Dermis microvascular lymphatic vessel endothelial cell (primary cell): ENCODE measurements around the gene ITPR1. TPM values are rescaled to one million over a fixed set of nuclear protein-coding genes. Genes with fewer than 3 reads are reported as not detected.
A peak's percentile ranks its signal among the peaks of the same experiment; 100 is the strongest.

Experiments used
- DNase-seq, 2 donors: peaks; one replicate each; pipeline versions ENCODE4 v3.0.0 to v3.0.0-alpha.2; 2010; ENCODE audit warnings: low read depth in 2 of 2
- total RNA-seq: library from RNA; depleted of rRNA; stranded (reverse); fragments of >200 nt; gene quantifications from 2 replicates; pipeline ENCODE4 v1.2.1, GENCODE V29; 2014

The ITPR1 gene
- total RNA-seq, 1 donor from 2014 or later = 21.6 TPM

DNA sequence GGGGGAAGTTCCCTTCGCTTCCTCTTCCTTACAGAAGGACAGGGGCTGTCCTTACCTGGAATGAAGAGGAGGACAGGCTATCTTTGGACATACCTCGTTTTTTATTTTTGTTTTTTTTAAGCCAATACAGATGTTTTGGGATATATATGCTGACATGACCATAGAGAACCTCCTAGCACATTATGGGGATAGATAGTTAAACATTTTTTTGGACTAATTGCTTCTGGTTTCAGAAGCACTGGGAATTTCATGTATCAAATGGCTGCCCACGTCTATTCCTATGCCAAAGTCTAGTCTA, 247.9 kb downstream of the ITPR1 start:
- no peak for DNase-seq

DNA sequence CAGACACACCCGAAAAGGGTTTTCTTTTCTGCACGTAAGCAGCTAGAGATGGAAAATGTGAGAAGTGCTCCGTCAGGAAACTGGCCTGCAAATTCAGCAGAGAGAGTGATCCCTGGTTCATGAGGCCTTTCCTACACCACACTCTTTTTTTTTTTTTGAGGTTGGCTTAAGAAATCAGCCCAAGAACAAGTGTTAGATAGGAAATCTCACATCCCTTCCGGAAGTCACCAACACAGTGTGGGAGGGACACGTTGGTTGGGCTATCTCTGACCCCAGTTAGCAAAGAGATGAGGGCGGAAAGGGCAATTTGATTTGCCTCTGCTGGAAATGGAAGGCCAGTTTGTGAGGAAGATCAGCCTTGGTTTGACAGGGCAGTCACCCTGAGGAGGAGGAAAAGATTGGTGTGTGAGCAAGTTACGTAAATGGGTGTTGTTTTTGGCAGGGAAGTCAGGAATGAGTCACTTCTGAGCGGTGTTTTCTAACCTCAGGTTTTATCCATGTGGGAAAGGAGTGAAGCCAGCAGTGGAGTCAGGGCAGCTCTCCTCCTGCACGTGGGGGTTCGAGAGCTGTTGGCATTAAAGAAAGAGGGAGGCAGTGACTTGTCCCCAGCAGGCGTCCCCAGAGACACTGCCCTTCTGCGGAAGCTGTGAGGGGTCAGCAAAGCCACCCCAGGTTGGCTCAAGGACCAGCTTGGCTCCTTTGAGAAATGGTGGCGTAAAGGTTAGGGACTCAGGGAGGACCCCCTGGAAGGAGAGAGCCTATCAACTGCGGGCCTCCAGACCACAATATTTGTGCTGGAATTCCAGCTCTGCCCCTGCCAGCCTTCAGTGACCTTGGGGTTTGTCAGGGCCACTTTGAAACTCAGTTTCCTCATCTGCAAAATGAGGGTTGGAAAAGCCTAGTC, 248.5 kb downstream of the ITPR1 start:
- DNase-seq = peak; percentile 83 to 98

DNA sequence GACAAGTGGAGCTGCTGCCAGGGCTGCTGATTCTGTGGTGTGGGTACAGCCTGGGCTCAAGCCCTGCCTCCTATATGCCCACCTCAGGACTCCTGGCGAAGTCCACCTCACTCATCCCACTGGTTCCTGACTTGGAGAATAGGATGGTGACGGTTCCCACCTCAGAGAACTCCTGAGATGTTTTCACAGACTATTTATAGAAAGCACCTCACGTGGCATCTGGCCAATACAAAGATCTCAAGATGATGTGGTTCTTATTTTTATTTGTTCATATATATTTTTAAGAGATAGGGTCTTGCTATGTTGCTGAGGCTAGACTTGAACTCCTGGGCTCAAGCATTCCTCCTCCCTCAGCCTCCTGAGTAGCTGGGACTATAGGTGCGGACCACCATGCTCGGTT, 249.2 kb downstream of the ITPR1 start:
- peak in 1 of 2 donors; percentile 50 for DNase-seq

DNA sequence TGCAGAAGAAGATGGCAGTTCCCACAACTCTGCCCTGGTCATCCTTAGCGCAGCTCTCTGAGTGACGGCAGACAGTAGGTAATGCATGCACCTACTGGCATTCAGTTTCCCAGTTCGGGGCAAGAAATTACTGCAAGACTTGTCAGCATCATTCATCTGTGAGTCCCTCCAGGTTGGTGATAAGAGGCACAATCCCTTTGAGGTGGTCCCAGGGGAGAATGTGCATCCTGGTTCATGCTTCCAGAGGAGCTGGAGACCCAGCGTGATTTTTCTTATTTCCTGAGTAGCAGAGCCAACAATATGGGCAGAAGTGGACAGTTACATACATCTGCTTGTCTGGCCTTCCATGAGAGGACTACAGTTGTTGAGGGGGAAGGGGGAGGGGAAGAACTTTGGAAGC, 250.2 kb downstream of the ITPR1 start:
- no peak for DNase-seq

DNA sequence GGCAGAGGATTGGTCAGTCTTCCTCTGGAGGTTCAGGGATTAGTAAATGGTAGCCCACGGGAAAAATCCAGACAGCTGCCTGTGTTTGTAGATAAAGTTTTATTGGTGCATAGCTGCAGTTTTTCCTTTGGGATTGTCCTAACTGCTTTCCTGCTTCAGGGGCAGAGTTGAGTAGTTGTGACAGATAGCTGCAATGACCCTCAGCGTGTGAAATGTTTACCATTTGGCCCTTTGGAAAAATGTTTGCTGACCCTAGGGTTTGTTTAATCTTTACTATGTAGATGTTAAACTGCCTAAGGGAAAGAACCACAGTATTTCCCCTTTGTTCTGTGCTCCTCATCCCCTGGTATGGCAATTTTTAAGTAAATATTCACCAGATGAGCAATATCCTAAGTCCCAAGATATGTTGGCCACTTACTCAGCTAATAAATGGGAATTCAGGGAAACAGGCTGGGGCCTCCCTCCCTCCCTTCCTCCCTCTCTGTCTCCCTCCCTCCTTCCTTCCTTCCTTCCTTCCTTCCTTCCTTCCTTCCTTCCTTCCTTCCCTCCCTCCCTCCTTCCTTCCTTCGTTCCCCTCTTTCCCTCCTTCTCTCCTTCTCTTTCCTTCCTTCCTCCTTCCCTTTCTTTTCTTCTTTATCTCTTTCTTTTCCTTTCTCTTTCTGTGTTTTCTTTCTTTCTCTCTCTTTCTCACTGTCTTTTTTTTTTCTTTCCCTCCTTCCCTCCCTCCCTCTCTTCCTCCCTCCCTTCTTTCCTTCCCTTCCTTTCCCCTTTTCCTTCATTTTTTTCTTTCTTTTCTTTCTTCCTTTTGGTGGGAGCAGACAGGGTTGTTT, 251.5 kb downstream of the ITPR1 start:
- peak in 1 of 2 donors; percentile 83 for DNase-seq

DNA sequence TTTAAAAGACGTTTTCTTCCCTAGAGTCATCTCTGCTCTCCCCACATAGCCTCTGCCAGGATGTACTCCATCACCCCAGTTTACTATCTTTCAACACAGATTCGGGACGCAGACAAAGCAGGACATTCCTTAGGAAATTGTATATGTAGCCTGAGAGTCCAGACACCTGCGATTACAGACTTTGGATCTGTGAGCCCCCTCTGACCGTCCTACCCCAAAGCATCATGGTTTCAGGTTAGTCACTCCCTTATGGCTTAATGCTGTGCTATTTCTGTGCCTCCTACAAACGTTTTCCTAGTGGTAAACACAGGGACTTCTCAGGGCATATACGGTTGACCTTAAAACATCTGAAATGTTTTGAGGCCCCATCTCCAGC, 252.1 kb downstream of the ITPR1 start:
- DNase-seq = peak in 1 of 2 donors; percentile 40

DNA sequence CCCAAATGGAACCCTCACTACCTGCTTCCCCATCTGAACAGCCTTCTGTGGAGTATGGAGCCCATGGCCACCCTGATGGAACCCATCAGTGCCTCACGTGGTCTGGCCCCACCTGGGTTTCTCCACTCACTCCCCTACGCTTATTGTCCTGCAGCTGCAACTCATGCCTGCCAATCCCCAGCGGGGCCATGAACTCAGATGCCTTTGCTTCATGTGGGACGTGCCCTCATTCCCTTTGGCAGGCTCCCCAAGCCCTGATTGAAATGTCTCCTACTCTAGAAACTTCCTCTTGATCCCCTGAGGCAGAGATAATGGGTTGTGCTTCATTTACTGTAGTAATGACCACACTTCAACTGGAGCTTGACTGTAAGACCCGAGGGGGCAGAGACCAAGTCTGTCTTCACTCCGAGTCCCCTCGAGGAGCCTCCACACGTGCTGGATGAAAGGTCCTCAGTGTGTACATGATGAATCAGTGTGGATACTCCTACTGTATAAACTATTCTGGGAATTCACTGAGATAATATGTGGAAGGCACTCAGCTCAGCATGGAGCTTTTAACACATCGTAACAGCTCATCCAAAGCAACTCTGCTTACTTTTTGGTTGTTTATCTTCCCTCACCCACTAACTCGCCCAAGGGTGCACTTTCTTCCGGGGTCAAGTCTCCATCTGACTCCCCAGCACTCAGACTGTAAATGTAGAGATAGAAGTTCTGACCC, 253.3 kb downstream of the ITPR1 start:
- no peak for DNase-seq

DNA sequence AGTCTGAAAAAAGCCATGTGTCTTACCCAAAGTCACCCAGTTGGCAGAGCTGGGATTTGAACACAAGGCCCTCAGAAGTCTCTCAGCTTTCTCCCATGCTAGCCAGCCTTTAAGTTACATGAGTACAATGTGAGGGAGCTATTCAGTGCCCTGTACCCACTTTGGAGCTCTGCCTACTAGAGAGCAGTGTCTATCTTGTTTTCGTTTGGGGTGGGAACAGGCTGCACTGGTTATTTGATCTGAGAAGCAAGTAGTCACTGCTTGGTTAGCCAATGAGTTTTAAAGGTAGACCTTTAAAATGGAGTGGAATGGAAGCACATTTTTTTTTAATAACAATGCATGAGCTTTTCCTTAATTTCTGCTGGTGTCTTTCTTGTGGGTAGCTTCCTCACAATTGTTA, 255.0 kb downstream of the ITPR1 start:
- no peak for DNase-seq

DNA sequence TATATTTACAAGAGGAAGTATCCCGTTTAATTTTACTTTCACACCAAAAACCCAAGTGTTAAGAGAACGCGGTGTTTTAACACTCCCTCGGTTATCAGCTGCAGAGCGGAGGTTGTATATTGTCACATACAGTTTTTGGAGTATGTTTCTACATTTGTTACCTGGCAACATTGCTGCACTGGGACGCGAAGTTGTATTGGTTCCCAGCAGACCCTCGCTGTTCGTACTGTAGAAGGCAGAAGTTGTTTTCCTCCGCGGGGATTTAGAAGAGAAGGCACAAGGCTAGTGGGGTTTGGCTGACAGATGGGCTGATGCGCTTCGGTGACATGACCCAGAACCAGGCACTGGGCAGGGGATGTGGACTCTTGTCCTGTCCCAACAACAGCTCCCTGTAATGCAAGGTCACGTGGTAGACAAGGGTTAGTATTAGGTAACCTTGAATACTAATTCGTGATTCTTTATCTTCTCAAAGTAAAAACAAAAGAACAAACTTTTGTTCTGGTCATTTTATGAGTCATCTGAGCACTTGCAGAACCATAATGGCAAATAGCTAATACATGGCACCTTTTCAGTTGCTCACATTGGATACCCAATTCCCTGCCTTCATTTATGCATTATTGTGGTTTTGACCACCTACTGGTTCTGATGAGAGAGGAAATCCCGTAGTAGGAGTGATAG, 255.7 kb downstream of the ITPR1 start:
- DNase-seq = no peak

DNA sequence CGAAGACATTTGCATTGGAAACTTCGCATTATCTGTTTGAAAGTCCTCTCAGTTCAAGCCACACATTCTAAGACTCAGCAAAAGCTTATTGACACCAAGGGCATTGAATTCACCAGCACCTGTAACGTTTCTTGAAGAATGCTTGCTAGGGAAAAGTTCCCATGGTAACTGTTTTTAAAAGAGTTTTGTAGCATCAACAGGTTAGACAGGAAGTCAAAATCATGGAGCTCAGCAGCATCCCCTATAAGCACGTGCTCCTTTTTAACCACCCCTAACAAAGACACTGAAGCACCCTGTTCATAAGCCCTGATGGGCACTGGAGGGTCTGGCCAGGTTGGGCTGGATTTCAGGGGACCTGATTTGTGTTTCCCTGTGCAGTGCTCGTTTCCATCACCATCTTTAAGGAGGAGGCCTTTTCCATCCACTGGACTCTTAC, 256.4 kb downstream of the ITPR1 start:
- DNase-seq = no peak

DNA sequence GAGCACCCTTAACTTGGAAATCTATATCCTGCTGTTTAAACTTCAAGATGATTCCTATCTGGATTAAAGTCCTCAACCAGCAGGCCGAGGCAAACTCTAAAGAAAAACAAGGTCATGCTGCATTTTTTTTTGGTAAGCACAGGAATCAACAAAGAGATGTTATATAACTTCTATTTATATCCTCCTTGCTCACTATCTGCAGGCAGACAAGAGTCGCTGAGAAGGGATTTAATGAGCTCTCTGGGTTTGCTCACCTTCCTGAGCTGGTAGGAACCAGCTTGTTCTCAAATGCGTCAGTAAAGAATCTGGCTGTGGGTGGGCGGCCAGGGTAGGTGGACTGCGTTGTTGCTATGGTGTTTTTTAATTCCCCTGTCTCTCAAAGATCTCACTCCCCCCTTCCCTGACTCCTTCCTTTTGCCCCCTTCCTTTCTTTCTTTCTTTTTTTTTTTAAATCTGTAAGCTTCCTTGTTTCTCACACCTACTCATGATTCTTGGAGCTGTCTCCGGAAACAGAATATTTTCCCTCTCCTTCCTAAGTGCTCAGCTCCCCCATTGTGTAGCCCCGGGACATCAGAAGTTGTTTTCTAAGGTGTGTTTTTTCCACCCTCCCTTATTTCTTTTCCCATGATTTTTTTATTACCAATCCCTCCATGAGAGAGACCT, 257.3 kb downstream of the ITPR1 start:
- DNase-seq = peak in 1 of 2 donors; percentile 88

DNA sequence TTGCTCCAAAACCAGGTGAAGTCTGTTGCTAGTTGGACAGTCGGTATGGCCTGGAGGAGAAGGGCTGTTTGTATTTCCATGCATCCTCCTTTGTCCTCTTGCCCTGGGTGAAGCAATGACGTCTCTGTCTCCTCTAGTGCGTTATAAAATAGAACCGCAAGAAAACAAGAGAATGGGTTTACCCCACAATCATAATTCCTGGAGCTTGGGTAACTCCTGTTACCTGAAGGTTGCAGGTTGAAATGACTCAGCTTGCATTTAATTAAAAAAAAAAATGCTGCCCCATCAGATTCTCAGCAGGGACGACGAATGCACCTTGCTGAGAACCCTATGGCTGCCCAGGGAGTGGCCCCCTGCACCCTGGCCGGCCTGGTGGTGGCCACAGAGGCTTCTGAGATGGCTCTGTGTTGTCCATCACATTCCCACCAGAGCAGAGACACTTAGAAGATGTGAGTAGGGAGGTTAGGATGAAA, 257.9 kb downstream of the ITPR1 start:
- no peak for DNase-seq

DNA sequence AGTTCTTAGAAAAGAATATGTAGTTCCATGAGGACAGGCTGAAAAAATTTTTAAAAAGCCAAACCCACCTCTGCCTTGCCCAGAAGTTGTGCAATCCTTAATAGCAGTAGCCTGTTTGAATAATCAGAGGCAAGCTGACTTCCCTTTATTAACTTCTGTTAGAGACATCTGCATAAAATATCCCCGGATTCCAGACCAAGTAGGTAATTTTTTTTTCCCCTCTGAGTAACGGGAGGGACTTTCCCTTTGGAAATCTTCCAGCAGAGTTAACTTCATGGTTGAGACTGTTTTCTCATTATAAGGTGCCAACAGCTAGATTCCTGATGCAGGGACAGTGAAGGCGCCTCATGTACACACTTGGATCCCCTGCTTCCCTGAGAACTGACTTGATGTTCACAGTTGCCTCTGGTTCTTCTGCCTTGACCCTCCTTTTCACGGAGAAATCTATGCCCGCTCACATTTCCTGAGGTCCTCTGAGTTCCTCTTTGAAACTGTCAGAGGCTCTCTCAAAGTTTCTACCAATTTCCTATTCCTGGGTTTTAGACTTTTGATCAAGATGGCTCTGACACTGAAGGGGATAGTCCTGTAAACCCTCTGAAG, 258.5 kb downstream of the ITPR1 start:
- DNase-seq = peak; percentile 23 to 85

DNA sequence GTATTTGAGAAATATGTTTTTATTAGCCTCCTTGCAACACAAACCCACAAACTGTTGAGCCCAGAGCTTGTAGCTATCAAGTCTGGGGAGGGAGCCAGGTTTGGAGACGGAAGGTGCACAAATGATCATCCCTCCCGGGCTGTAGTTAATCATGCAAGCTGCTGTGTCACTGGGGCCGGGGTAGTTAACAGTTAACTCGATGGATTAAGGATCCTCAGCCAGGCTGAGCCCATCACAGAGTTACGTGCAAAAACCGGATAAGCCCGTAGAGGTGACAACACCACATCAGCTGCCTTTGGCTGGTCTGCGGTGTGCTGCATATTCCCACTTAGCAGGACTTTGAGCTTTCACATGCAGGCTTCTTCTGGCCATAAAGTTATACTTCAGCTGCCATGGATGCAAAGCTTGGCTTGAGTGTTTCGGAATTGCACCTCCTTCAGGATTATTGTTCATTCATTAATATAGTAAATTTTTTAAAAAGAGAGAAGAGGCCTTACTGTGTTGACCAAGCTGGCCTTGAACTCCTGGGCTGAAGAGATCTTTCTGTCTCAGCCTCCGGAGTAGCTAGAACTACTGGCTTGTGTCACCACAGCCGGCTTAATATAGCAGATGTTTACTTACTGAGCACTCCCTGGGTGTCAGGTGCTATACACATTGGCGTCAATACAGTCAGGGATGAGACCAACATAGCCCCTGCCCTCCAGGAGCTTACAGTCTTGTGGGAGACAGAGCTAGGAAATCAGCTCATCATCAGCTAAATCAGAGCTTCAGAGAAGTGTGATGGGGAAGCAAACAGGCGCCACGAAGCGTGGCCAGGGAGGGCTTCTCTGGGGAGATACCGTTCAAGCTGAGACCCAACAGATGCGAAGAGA, 259.3 kb downstream of the ITPR1 start:
- DNase-seq = no peak

DNA sequence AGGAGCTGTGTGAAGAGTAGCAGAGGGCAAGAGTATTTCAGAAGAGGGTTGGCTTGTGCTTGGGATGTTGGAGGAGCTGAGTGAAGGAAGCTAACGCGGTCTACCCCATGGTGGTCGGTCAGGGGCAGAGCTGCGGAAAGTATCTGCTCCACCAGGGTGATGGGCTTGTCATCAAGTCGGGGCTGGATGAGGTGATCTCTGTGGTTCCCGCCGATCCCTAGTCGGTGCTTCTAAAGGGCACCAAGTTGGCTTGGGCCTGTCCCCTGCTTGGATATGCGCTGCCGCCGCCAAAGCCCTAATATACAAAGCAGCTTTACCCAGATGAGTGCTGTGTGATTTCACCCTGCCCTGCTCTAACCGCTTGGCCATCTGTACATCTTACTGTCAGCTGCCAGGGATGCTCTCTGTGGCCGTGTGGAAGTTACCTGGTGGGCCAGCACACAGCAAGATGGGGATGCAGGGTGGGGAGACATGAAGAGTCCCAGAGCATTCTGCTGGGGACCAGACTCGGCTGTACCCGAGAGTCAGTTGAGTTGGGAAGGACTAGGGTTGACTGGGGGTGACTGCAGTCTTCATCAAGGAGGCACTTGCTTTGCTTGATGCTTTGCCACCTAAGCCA, 260.0 kb downstream of the ITPR1 start:
- DNase-seq = no peak

DNA sequence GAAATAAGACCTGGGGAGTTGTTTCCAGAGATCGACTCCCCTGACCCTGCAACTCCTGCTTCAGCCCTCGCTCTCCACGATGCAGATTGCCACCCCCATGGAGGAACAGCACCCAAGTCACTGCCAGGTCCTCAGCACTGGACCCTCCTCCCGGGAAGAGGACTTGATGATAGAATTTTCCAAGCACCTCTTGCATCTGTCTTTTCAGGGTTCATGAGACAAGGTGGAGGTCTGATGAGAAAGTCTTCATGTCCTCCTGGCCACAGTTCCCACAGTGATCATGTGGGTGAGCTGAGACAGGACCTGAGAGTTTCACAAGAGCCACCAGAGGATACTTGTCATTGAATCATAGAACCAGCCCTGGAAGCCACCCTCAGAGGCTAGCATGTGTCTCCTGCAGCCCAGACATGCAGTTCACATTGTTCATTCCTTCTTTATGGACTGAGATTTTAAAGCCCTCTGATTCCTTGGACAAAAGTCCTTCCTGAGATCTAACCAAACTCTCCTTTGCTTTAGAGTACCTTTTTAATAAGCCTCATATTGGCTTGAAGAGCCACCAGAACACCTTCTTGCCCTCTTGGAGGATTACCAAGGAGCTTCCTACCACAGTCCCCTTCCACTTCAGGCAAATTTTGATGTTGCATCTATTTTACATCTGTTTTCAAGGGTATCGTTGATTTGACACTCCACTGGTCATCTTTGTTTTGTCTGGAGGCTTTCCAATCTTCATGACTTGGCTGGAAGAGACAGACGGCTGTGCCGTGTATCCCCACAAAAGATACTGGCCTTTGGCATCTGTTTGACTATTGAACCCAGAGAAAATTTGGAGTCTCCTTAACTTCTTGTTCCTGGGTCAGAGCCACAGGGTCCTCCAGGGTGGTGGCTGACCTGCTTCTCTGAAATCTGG, 261.3 kb downstream of the ITPR1 start:
- DNase-seq = no peak

DNA sequence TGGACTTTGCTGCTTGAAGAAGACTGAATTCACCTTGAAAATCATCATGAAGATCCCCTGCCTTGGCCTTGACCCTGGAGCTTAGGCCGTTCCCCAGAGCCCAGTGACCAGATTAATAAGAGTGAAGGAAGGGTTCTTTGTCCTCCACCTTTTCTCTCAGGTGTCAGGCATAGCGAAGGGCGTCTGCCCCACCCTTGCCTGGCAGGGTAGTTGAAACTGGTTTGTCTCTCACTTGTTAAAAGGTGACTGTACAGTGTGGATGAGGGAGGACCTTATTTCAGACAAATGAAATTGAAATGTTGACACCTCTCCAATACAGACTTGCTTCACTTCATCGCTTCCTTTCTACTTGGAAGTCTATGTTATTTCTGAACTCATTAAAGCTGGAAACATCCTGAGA, 262.4 kb downstream of the ITPR1 start:
- no peak for DNase-seq
